ENCODE measurements around the gene EDDM3A. TPM values are rescaled to one million over a fixed set of nuclear protein-coding genes. Genes with fewer than 3 reads are reported as not detected.

EDDM3A gene
- total and polyA plus RNA-seq, 2 of the 13 experiments (the other 11 are each of a cell fraction or from before 2014, with no cell fraction given): not detected

DNA sequence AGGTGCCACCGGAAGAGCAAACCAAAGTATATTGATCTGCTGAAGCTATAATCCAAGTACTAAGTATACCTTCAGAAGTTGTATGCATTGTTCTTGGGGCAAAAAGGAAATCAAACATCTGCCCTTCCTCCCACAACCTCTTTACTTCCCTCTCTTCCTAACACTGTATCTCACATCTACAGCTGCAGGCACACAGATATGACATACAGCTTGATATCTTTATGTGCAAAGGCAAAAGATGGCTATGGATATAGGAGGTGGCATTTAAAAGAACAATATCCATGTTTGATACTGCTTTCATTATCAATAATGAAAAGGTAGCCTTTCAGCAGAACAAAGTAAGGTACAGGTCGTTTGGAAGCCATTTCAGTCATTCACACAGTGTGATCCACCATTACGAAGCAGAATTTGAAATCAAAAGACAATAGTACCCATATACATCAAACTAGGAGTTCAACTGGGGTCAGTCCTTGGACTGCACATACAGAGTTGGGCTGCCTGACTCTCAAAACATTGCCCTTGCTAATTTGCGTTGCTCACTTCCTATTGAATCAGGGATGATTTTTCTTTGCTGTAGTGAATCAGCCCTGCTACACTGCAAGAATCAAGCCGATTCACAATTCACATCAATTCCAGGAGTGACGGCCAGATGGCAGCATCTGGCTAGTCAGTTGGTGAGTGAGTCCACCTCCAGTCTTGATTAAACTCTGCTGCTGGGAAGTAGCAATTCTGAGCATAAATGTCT is 48.2 kb upstream of the EDDM3A start (continued):
- TF ChIP-seq, protein P1, sequence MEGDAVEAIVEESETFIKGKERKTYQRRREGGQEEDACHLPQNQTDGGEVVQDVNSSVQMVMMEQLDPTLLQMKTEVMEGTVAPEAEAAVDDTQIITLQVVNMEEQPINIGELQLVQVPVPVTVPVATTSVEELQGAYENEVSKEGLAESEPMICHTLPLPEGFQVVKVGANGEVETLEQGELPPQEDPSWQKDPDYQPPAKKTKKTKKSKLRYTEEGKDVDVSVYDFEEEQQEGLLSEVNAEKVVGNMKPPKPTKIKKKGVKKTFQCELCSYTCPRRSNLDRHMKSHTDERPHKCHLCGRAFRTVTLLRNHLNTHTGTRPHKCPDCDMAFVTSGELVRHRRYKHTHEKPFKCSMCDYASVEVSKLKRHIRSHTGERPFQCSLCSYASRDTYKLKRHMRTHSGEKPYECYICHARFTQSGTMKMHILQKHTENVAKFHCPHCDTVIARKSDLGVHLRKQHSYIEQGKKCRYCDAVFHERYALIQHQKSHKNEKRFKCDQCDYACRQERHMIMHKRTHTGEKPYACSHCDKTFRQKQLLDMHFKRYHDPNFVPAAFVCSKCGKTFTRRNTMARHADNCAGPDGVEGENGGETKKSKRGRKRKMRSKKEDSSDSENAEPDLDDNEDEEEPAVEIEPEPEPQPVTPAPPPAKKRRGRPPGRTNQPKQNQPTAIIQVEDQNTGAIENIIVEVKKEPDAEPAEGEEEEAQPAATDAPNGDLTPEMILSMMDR (CRISPR knock-in tag; IDR thresholded peaks at IDR 0.05): peak; percentile 69

DNA sequence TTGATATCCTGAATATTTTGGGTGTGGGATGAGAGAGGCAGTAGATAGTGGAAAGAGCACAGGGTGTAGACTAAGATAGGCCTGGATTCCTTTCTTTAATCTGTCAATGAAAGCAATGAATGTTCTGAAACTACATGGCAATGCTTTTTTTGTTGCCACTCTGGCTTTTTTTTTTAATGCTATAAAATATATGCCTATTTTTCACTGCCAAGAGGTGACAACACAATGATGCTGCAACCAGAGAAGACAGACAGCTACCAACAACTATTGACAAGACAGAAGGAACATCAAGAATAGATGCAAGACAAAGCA is 47.7 kb upstream of the EDDM3A start:
- ATAC-seq (no peak), DNase-seq (ENCODE audit: low spot score) (no peak), FAIRE-seq (no peak)
- TF ChIP-seq ZNF614 (CRISPR knock-in tag; IDR thresholded peaks at IDR 0.05; ENCODE audit: borderline replicate concordance) (no peak), ZNF263 (CRISPR knock-in tag; IDR thresholded peaks at IDR 0.05) (no peak), ZNF660 (CRISPR knock-in tag; IDR thresholded peaks at IDR 0.05; ENCODE audit: borderline replicate concordance, low read depth) (no peak), ZNF224 (CRISPR knock-in tag; IDR thresholded peaks at IDR 0.05) (no peak), ZNF121 (CRISPR knock-in tag; IDR thresholded peaks at IDR 0.05) (no peak)
- TF ChIP-seq, protein P2, sequence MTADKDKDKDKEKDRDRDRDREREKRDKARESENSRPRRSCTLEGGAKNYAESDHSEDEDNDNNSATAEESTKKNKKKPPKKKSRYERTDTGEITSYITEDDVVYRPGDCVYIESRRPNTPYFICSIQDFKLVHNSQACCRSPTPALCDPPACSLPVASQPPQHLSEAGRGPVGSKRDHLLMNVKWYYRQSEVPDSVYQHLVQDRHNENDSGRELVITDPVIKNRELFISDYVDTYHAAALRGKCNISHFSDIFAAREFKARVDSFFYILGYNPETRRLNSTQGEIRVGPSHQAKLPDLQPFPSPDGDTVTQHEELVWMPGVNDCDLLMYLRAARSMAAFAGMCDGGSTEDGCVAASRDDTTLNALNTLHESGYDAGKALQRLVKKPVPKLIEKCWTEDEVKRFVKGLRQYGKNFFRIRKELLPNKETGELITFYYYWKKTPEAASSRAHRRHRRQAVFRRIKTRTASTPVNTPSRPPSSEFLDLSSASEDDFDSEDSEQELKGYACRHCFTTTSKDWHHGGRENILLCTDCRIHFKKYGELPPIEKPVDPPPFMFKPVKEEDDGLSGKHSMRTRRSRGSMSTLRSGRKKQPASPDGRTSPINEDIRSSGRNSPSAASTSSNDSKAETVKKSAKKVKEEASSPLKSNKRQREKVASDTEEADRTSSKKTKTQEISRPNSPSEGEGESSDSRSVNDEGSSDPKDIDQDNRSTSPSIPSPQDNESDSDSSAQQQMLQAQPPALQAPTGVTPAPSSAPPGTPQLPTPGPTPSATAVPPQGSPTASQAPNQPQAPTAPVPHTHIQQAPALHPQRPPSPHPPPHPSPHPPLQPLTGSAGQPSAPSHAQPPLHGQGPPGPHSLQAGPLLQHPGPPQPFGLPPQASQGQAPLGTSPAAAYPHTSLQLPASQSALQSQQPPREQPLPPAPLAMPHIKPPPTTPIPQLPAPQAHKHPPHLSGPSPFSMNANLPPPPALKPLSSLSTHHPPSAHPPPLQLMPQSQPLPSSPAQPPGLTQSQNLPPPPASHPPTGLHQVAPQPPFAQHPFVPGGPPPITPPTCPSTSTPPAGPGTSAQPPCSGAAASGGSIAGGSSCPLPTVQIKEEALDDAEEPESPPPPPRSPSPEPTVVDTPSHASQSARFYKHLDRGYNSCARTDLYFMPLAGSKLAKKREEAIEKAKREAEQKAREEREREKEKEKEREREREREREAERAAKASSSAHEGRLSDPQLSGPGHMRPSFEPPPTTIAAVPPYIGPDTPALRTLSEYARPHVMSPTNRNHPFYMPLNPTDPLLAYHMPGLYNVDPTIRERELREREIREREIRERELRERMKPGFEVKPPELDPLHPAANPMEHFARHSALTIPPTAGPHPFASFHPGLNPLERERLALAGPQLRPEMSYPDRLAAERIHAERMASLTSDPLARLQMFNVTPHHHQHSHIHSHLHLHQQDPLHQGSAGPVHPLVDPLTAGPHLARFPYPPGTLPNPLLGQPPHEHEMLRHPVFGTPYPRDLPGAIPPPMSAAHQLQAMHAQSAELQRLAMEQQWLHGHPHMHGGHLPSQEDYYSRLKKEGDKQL (CRISPR knock-in tag; IDR thresholded peaks at IDR 0.05; ENCODE audit: low read depth): no peak
- TF ChIP-seq, protein P3, sequence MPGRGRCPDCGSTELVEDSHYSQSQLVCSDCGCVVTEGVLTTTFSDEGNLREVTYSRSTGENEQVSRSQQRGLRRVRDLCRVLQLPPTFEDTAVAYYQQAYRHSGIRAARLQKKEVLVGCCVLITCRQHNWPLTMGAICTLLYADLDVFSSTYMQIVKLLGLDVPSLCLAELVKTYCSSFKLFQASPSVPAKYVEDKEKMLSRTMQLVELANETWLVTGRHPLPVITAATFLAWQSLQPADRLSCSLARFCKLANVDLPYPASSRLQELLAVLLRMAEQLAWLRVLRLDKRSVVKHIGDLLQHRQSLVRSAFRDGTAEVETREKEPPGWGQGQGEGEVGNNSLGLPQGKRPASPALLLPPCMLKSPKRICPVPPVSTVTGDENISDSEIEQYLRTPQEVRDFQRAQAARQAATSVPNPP (CRISPR knock-in tag; IDR thresholded peaks at IDR 0.05): no peak
- peaks cover 25% of the 10 kb centered on the region for H3K79me2 ChIP-seq (ENCODE audit: insufficient read depth, low read length)
- H3K27ac ChIP-seq (ENCODE audit: extremely low read length, insufficient read depth, low read length): no peak overlapping the region
- no peak overlapping the region for H3K4me2 ChIP-seq (ENCODE audit: low read depth, low read length)
- no peak overlapping the region for H3K4me3 ChIP-seq (replicated peaks in 1 of 3; ENCODE audit: insufficient read depth in 1 of 3, low read depth in 2 of 3, low read length in 3 of 3)
- H3K9ac ChIP-seq (ENCODE audit: insufficient read depth, low read depth, low read length): no peak overlapping the region
- no peaks in the 10 kb centered on the region for H3K9me3 ChIP-seq (ENCODE audit: low read length)
- in situ Hi-C loops (cut with HindIII; ENCODE audit: extremely low pct_ligation_motif_present, low pct_unique_long_range_greater_than_20kb): loop anchor here (5.0 kb wide), 1 partner anchor 159 kb away; no protein-coding TSS in a partner anchor
- H4K20me1 ChIP-seq (ENCODE audit: insufficient read depth, low read length): peaks cover 64% of the 10 kb centered on the region
- CTCF ChIA-PET (ENCODE audit: low intra/inter-chr PET ratio, low total read pairs): interaction anchor here (0.9 to 1.7 kb wide), 4 partner anchors 88 to 343 kb away, joined by 3 to 5 read pairs (median 4); no protein-coding TSS in a partner anchor
- POLR2A ChIA-PET: no interaction called here
- H3K4me1 ChIP-seq (ENCODE audit: insufficient read depth, low read length): no peaks in the 10 kb centered on the region
- H3K36me3 ChIP-seq (replicated peaks in 1 of 2; ENCODE audit: control insufficient read depth in 1 of 2, insufficient read depth in 2 of 2, low read length in 2 of 2): peaks cover 35 to 74% of the 10 kb centered on the region in 2 experiments
- no peaks in the 10 kb centered on the region for H3K27me3 ChIP-seq (ENCODE audit: control insufficient read depth in 1 of 2, insufficient read depth in 2 of 2, low read length in 2 of 2)
- intact Hi-C loops (cut with micrococcal nuclease; ENCODE audit: unreplicated experiment): no loop called here
- no TSS peak for BruUV-seq (replicated peaks)
- no peak overlapping the region for H2AFZ ChIP-seq (ENCODE audit: low read length)
